GM21447 (cell line): ENCODE measurements around the gene NUDT2.
"Not testable (repeated sequence)": the region's sequence is repeated elsewhere in the genome, so short reads cannot be mapped to it uniquely, and the experiment has no call there.

Experiments
- ATAC-seq: cut with Tn5 transposase; IDR thresholded peaks from one replicate; pipeline ENCODE4 v1.9.1; 2021; ENCODE audit not compliant: unreplicated experiment

NUDT2 gene

GRCh38 chr9:34334916-34335315 is 5.5 kb downstream of the NUDT2 start:
- ATAC-seq, result no peak

- no peak for ATAC-seq
Observed at GRCh38 chr9:34335376-34335775, 6.0 kb downstream of the NUDT2 start.

- ATAC-seq, result no peak
Observed at GRCh38 chr9:34337403-34337802, 8.0 kb downstream of the NUDT2 start.

- not testable (repeated sequence) for ATAC-seq
Observed at GRCh38 chr9:34338079-34338478, 8.7 kb downstream of the NUDT2 start.

GRCh38 chr9:34338665-34339385 is 9.5 kb downstream of the NUDT2 start:
- no peak for ATAC-seq

- ATAC-seq, result no peak
Observed at GRCh38 chr9:34341659-34342295, 12.4 kb downstream of the NUDT2 start.

GRCh38 chr9:34343090-34343489 is 13.7 kb downstream of the NUDT2 start:
- ATAC-seq, result no peak

- no peak for ATAC-seq
Observed at GRCh38 chr9:34343605-34344004, 14.2 kb downstream of the NUDT2 start.

GRCh38 chr9:34346873-34347799 is 17.8 kb downstream of the NUDT2 start:
- ATAC-seq, result no peak

- no peak for ATAC-seq
Observed at GRCh38 chr9:34347800-34348158, 18.4 kb downstream of the NUDT2 start.

GRCh38 chr9:34349324-34349723 is 20.0 kb downstream of the NUDT2 start:
- no peak for ATAC-seq

GRCh38 chr9:34352122-34352652 is 22.8 kb downstream of the NUDT2 start:
- not testable (repeated sequence) for ATAC-seq

GRCh38 chr9:34352957-34353356 is 23.6 kb downstream of the NUDT2 start:
- ATAC-seq, result not testable (repeated sequence)

GRCh38 chr9:34362614-34363214 is 33.3 kb downstream of the NUDT2 start:
- ATAC-seq, result no peak

GRCh38 chr9:34363619-34364351 is 34.4 kb downstream of the NUDT2 start:
- no peak for ATAC-seq

- ATAC-seq, result no peak
Observed at GRCh38 chr9:34365282-34365681, 35.9 kb downstream of the NUDT2 start.

- ATAC-seq, result no peak
Observed at GRCh38 chr9:34366365-34366764, 37.0 kb downstream of the NUDT2 start.

- not testable (repeated sequence) for ATAC-seq
Observed at GRCh38 chr9:34367751-34368410, 38.5 kb downstream of the NUDT2 start.

- ATAC-seq, result not testable (repeated sequence)
Observed at GRCh38 chr9:34368796-34369195, 39.4 kb downstream of the NUDT2 start.

- no peak for ATAC-seq
Observed at GRCh38 chr9:34369636-34370035, 40.3 kb downstream of the NUDT2 start.
